Measurements from ENCODE around the gene RAD52. TPM values are rescaled to one million over a fixed set of nuclear protein-coding genes. Genes with fewer than 3 reads are reported as not detected.

Gene RAD52
- 22.2 and 27.1 TPM in 2 replicates for total RNA-seq (2022)
- Bru-seq, nascent RNA = percentile 59 among the genes with signal in this experiment
- percentile 67 among the genes with signal in this experiment for BruChase-seq, experiment 1, labeled RNA remaining after a 6-hour chase
- percentile 68 among the genes with signal in this experiment for BruChase-seq, experiment 2, labeled RNA remaining after a 2-hour chase
- long read RNA-seq, partial matches to known transcripts = 0 of 3 reads
- long read RNA-seq, other reads (novel, unspliced or antisense) = 3 of 3 reads

GRCh38 chr12:949453-950191, at the start of gene RAD52:
Gene RAD52, minus strand, starts transcription at chr12:949694. Its CDS starts 16,636 bp downstream, at chr12:933058.
- Mint-ChIP-seq H3K36me3 (ENCODE audit: insufficient read depth, unreplicated experiment) (peaks cover 39% of the 10 kb centered on the region), H3K4me1 (ENCODE audit: low read depth, unreplicated experiment) (peaks cover 26% of the 10 kb centered on the region), H3K27me3 (ENCODE audit: unreplicated experiment) (no peaks in the 10 kb centered on the region), H3K4me3 (ENCODE audit: low read depth, unreplicated experiment) (peak within 1 kb of the TSS; percentile 98), H3K27ac (ENCODE audit: unreplicated experiment) (peak within 1 kb of the TSS; percentile 94), H3K9me3 (ENCODE audit: low read depth, unreplicated experiment) (no peaks in the 10 kb centered on the region)
- DNase-seq = peak; percentile 97
- CTCF ChIA-PET = interaction anchor here (0.6 to 2.4 kb wide), 16 partner anchors 10 to 776 kb away, joined by 3 to 22 read pairs (median 4); partner anchors contain the start of genes ERC1 and WNK1
- no TSS peak for BruUV-seq (replicated peaks)
- intact Hi-C loops (cut with micrococcal nuclease; ENCODE audit: unreplicated experiment) = loop anchor here (5.0 to 10.0 kb wide), 3 partner anchors 135 to 377 kb away; no protein-coding TSS in a partner anchor
- peak; percentile 87 for TF ChIP-seq CTCF (IDR thresholded peaks at IDR 0.05; ENCODE audit: unreplicated experiment)

DNA sequence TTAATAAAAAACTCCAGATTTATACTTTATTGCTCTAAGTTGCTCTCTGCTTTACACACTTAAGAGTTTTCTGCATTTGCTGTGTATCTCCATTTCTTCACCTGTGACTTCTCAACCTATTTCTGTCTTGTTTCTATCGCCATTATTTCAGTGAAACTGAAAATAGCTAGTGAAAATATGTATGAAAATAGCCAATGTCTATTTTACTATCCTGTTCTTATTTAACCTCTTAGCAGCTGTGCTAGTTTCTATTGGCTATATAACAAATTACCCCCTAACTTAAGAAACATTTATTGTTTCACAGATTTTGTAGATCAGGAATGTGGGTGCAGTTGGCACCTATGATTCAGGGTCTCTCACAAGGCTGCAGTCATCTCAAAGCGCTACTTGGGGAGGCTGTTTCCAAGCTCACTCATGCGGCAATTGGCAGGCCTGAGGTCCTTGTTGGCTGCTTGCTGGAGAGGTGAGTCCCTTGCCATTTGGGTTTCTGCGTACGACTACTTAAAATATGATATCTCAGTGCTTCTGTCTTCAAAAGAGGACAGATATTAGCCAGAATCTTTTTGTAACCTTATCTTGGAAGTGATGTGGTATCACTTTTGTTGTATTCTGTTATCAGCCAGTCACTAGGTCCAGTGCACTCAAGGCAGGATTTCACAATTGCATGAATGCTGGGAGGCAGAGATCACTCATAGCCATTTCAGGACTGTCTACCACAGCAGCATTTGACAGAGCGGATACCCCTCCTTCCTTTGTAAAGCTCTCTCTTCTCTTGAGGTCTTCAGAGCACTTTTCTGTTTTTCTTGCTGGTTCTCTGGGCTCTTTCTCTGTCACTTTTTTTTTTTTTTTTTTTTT, 48.8 kb upstream of the RAD52 start:
- no peaks in the 10 kb centered on the region for H3K9me3 Mint-ChIP-seq (ENCODE audit: low read depth, unreplicated experiment)
- peaks cover 13% of the 10 kb centered on the region for H3K4me1 Mint-ChIP-seq (ENCODE audit: low read depth, unreplicated experiment)
- intact Hi-C loops (cut with micrococcal nuclease; ENCODE audit: unreplicated experiment) = no loop called here
- no peak overlapping the region for H3K27ac Mint-ChIP-seq (ENCODE audit: unreplicated experiment)
- H3K27me3 Mint-ChIP-seq (ENCODE audit: unreplicated experiment) = no peaks in the 10 kb centered on the region
- BruUV-seq (replicated peaks) = no TSS peak
- H3K4me3 Mint-ChIP-seq (ENCODE audit: low read depth, unreplicated experiment) = no peak overlapping the region
- TF ChIP-seq CTCF (IDR thresholded peaks at IDR 0.05; ENCODE audit: unreplicated experiment) = no peak
- H3K36me3 Mint-ChIP-seq (ENCODE audit: insufficient read depth, unreplicated experiment) = no peaks in the 10 kb centered on the region
- CTCF ChIA-PET = no interaction called here
- no peak for DNase-seq

GRCh38 chr12:997505-997904, 48.0 kb upstream of the RAD52 start:
- Mint-ChIP-seq H3K27me3 (ENCODE audit: unreplicated experiment) (no peaks in the 10 kb centered on the region), H3K9me3 (ENCODE audit: low read depth, unreplicated experiment) (no peaks in the 10 kb centered on the region), H3K27ac (ENCODE audit: unreplicated experiment) (no peak overlapping the region), H3K4me3 (ENCODE audit: low read depth, unreplicated experiment) (no peak overlapping the region), H3K36me3 (ENCODE audit: insufficient read depth, unreplicated experiment) (no peaks in the 10 kb centered on the region), H3K4me1 (ENCODE audit: low read depth, unreplicated experiment) (peaks cover 13% of the 10 kb centered on the region)
- no peak for DNase-seq
- TF ChIP-seq CTCF (IDR thresholded peaks at IDR 0.05; ENCODE audit: unreplicated experiment) = no peak
- intact Hi-C loops (cut with micrococcal nuclease; ENCODE audit: unreplicated experiment) = no loop called here
- no TSS peak for BruUV-seq (replicated peaks)
- CTCF ChIA-PET = no interaction called here

- intact Hi-C loops (cut with micrococcal nuclease; ENCODE audit: unreplicated experiment) = no loop called here
- Mint-ChIP-seq H3K36me3 (ENCODE audit: insufficient read depth, unreplicated experiment) (peaks cover 5% of the 10 kb centered on the region), H3K27me3 (ENCODE audit: unreplicated experiment) (no peaks in the 10 kb centered on the region), H3K4me1 (ENCODE audit: low read depth, unreplicated experiment) (peaks cover 13% of the 10 kb centered on the region), H3K27ac (ENCODE audit: unreplicated experiment) (no peak overlapping the region), H3K9me3 (ENCODE audit: low read depth, unreplicated experiment) (no peaks in the 10 kb centered on the region), H3K4me3 (ENCODE audit: low read depth, unreplicated experiment) (no peak overlapping the region)
- DNase-seq = no peak
- no TSS peak for BruUV-seq (replicated peaks)
- CTCF ChIA-PET = interaction anchor here (0.5 kb wide), 1 partner anchor 134 kb away, joined by 4 read pairs; no protein-coding TSS in a partner anchor
- TF ChIP-seq CTCF (IDR thresholded peaks at IDR 0.05; ENCODE audit: unreplicated experiment) = no peak
Observed at GRCh38 chr12:996881-997280, 47.4 kb upstream of the RAD52 start.

Data from Calu3 (cell line).